Keratinocyte (primary cell): Measurements from ENCODE around the gene HOMER3.

ENCODE experiments used
- EZH2 ChIP-seq: IDR thresholded peaks from one replicate; pipeline ENCODE4 v1.6.1; 2012; ENCODE audit warnings: inconsistent platforms, mild to moderate bottlenecking, low read length, moderate library complexity
- TF ChIP-seq, protein P1 (sequence below), 3 experiments: IDR thresholded peaks in 1 of 3; conservative IDR thresholded peaks in 1 of 3; optimal IDR thresholded peaks in 1 of 3; 2 replicates in 2 of 3; 3 replicates in 1 of 3; pipeline versions ENCODE3 to v1.5.1; 2011; ENCODE audit warnings: low read length in 3 of 3, mild to moderate bottlenecking in 3 of 3, moderate library complexity in 2 of 3, control low read depth in 1 of 3, inconsistent platforms in 1 of 3; ENCODE audit not compliant: insufficient read depth in 2 of 3; ENCODE audit errors: extremely low read depth in 1 of 3

DNA sequence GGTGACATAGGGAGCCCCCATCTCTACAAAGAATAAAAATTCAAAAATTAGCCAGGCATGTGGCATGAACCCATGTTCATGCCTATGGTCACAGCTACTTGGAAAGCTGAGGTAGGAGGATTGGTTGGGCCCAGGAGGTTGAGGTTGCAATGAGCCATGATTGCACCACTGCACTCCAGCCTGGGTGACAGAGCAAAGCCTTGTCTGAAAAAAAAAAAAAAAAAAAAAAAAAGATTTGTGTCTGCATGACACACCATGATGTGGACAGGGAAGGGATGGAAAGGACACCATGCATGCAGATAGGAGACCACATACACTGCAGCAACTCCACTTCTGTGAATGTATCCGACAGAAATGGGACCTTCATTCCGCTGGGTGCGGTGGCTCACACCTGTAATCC is 34.0 kb upstream of the HOMER3 start:
- TF ChIP-seq, protein P1, sequence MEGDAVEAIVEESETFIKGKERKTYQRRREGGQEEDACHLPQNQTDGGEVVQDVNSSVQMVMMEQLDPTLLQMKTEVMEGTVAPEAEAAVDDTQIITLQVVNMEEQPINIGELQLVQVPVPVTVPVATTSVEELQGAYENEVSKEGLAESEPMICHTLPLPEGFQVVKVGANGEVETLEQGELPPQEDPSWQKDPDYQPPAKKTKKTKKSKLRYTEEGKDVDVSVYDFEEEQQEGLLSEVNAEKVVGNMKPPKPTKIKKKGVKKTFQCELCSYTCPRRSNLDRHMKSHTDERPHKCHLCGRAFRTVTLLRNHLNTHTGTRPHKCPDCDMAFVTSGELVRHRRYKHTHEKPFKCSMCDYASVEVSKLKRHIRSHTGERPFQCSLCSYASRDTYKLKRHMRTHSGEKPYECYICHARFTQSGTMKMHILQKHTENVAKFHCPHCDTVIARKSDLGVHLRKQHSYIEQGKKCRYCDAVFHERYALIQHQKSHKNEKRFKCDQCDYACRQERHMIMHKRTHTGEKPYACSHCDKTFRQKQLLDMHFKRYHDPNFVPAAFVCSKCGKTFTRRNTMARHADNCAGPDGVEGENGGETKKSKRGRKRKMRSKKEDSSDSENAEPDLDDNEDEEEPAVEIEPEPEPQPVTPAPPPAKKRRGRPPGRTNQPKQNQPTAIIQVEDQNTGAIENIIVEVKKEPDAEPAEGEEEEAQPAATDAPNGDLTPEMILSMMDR (optimal IDR thresholded peaks at IDR 0.05 in 1 of 3, IDR thresholded peaks at IDR 0.05 in 1 of 3, conservative IDR thresholded peaks at IDR 0.05 in 1 of 3; ENCODE audit: extremely low read depth in 1 of 3, insufficient read depth in 2 of 3, low read length in 3 of 3) = no peak
- TF ChIP-seq EZH2 = no peak
